Subcutaneous adipose tissue (tissue), 4 donors: ENCODE results near the gene USP31. TPM values are rescaled to one million over a fixed set of nuclear protein-coding genes. Genes with fewer than 3 reads are reported as not detected.

Experiments used
- total RNA-seq, 4 donors: library from RNA; depleted of rRNA; stranded (reverse); fragments of >200 nt; gene quantifications; one replicate each; pipeline ENCODE4 v1.1.0, GENCODE V29; 2016
- TF ChIP-seq, protein P1 (sequence below): fragments of 450-650 bp; IDR thresholded peaks from one replicate; pipeline ENCODE4 v1.5.1; 2016; ENCODE audit warnings: low read depth, mild to moderate bottlenecking, control low read depth, antibody characterized with exemption, moderate library complexity

USP31 gene
- total RNA-seq, 4 donors from 2014 or later = 6.3 to 18.6 (median 13.2) TPM

DNA sequence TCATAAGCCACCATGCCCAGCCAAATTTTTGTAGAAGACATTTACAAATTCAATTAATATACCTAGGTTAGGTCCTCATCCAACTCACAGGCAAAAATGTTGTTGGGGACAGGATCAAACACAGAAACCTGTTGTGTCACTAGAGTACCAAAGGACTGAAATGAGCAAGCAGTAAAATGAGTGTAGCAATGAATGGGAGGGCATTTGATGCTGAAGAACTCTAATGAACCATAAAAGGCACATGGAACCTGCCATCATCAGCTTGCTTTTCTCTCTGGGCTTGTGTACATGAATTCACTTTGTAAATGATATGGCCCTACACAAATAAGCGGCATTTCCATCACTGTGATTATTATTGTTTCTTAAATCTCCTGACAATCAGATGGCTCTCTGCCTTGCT lies 17.8 kb downstream of the USP31 start:
- TF ChIP-seq, protein P1, sequence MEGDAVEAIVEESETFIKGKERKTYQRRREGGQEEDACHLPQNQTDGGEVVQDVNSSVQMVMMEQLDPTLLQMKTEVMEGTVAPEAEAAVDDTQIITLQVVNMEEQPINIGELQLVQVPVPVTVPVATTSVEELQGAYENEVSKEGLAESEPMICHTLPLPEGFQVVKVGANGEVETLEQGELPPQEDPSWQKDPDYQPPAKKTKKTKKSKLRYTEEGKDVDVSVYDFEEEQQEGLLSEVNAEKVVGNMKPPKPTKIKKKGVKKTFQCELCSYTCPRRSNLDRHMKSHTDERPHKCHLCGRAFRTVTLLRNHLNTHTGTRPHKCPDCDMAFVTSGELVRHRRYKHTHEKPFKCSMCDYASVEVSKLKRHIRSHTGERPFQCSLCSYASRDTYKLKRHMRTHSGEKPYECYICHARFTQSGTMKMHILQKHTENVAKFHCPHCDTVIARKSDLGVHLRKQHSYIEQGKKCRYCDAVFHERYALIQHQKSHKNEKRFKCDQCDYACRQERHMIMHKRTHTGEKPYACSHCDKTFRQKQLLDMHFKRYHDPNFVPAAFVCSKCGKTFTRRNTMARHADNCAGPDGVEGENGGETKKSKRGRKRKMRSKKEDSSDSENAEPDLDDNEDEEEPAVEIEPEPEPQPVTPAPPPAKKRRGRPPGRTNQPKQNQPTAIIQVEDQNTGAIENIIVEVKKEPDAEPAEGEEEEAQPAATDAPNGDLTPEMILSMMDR = no peak

DNA sequence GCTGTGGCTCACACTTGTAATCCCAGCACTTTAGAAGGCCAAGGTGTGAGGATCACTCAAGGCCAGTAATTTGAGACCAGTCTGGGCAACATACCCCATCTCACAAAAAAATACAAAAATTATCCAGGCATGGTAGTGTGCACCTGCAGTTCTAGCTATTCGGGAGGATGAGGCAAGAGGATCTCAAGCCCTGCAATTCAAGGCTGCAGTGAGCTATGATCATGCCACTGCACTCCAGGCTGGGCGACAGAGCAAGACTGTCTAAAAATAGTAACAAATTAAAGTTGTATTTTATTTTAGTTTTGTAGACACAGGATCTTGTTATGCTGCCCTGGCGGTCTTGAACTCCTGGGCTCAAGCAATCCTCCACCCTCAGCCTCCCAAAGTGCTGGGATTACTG lies 18.2 kb downstream of the USP31 start:
- TF ChIP-seq, protein P1 = no peak

DNA sequence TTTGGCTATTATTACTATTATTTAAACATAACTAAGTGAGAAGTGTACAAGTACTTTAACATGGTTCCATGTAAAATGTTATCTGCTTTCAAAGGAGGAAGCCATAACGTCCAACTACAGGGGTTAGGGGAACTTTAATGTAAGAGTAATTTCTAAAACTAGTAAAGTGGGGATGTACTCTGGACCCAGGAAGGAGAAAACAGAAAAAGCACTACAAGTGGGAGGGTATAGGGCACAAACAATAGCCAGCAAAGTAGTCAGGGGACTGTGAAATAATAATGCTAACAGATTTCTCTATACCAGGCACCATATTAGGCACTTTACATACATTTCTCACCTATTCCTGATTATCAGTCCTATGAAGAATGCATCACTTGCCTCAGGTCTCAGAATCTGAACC lies 19.6 kb downstream of the USP31 start:
- TF ChIP-seq, protein P1 = no peak

DNA sequence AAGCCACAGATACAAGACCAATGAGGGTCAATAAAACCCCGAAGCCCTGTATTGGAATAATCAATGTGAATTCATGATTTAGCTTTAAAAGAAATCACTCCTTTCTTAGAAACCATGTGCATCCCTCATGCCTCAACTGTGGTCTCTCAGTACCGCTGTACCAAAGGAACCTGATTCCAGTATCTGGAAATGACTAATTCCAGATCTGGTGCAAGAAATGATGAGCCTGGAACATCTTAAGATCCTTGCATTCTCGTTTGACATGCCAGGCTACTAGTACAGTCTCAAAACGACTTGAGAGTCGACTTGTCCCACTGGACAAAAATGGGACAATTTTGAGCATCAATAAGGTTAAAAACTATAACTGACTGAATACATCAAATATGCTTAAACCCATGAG lies 21.2 kb downstream of the USP31 start:
- TF ChIP-seq, protein P1 = no peak

DNA sequence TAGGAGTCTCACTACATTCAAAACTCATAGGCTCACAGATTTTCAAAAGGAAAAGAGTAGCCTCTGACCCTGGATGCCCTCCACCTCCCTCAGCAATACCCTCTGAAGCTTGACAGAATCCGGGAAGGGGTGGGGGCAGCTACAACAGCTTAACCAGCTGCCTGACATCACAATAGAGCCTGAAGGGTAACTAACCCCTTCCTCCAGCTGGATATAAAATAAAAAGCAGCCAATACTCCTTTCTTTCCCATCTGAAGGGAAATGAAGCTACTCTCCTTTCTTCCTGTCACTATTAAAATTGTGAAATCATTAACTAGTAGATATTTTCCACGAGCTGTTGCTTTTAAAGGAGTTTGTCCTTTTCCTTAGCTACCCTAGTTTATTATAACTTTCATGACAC lies 24.0 kb downstream of the USP31 start:
- TF ChIP-seq, protein P1 = no peak

DNA sequence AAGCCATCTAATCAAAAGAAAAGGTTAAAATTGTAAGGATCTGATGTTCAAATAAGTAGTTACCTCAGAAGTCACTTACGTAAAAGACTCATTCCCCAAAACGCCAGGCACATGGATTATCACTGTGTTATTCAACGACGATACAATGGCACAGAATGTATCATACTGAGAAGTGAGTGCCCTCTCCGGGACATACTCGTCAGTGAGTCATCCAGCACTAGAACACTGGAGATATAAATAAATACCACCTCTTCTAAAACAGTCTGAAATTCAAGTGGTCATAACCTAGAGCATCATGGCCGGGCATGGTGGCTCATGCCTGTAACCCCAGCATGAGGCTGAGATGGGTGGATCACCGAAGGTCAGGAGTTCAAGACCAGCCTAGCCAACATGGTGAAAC lies 24.9 kb downstream of the USP31 start:
- TF ChIP-seq, protein P1 = no peak

DNA sequence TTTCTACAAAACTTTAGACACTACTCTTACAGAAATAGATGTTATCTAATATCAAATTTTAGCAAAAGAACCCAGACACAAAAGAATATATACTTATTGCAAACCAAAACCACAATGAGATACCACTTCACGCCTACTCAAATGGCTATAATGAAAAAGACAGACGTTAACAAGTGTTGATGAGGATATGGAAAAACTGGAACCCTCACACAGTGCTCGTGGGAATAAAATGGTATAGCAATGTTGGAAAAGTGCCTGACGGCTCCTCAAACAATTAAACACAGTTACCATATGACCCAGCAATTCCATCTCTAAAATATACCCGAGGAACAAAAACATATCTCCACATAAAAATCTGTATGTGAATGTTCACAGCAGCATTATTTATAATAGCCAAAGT lies 27.1 kb downstream of the USP31 start:
- TF ChIP-seq, protein P1 = no peak
